Testis (tissue), 3 donors: ENCODE measurements around the gene ERC2. TPM values are rescaled to one million over a fixed set of nuclear protein-coding genes. Genes with fewer than 3 reads are reported as not detected.

ENCODE experiments used
- DNase-seq: peaks from one replicate; pipeline ENCODE4 v3.0.0-alpha.2; 2019
- H3K27ac ChIP-seq, 2 donors: fragments of 200-600 bp; sonication (generic); one replicate each; pipeline ENCODE4 v1.5.1; 2019
- H3K27me3 ChIP-seq: fragments of 200-600 bp; sonication (generic); one replicate; pipeline ENCODE4 v1.5.1; 2019
- H3K36me3 ChIP-seq: fragments of 200-600 bp; sonication (generic); one replicate; pipeline ENCODE4 v1.5.1; 2017; ENCODE audit warnings: low read depth; ENCODE audit errors: missing control alignments
- H3K4me1 ChIP-seq: fragments of 200-600 bp; sonication (generic); one replicate; pipeline ENCODE4 v1.5.1; 2019
- H3K4me3 ChIP-seq, 2 donors: fragments of 200-600 bp; sonication (generic); one replicate each; pipeline ENCODE4 v1.5.1; 2017 to 2019
- H3K9me3 ChIP-seq: fragments of 200-600 bp; sonication (generic); one replicate; pipeline ENCODE4 v1.5.1; 2017
- POLR2A ChIP-seq: fragments of 450-650 bp; IDR thresholded peaks from one replicate; pipeline ENCODE4 v1.6.1; 2017; ENCODE audit warnings: antibody characterized with exemption, mild to moderate bottlenecking, moderate library complexity
- WGBS, 2 donors: methylation state at CpG; one replicate each; pipeline ENCODE4 v1.1.5; 2018; 5-methylcytosine and 5-hydroxymethylcytosine counted together
- intact Hi-C: fragments of 100-400 bp; cut with DNase I; formaldehyde crosslinking; loops from one replicate; pipeline ENCODE4 v1.15.1; 2023; ENCODE audit warnings: low total_unique reads
- polyA plus RNA-seq: library from polyadenylated mRNA; stranded (reverse); fragments of 350-450 nt; fragmentation: Illumina TruSeq; extraction: RNeasy Lipid Tissue Mini Kit (QIAGEN cat#74804); gene quantifications from one replicate; pipeline ENCODE4 v1.2.3, GENCODE V29; 2014; ENCODE audit warnings: low read depth, low replicate concordance; ENCODE audit not compliant: insufficient read depth
- total RNA-seq, 2 donors: library from RNA; depleted of rRNA; stranded (reverse); fragments of >200 nt; gene quantifications; one replicate each; pipeline ENCODE4 v1.2.3, GENCODE V29; 2016
- TF ChIP-seq, protein P1 (sequence below), 3 experiments: fragments of 450-650 bp in 2 of 3; fragments of 200-600 bp in 1 of 3; sonication (generic) in 1 of 3; IDR thresholded peaks; one replicate each; pipeline ENCODE4 v1.5.1; 2016 to 2019; ENCODE audit warnings: antibody characterized with exemption in 3 of 3, mild to moderate bottlenecking in 2 of 3, moderate library complexity in 1 of 3

ERC2 gene
- total and polyA plus RNA-seq, 3 donors from 2014 or later = 1.9 to 6.1 (median 5.9) TPM

DNA sequence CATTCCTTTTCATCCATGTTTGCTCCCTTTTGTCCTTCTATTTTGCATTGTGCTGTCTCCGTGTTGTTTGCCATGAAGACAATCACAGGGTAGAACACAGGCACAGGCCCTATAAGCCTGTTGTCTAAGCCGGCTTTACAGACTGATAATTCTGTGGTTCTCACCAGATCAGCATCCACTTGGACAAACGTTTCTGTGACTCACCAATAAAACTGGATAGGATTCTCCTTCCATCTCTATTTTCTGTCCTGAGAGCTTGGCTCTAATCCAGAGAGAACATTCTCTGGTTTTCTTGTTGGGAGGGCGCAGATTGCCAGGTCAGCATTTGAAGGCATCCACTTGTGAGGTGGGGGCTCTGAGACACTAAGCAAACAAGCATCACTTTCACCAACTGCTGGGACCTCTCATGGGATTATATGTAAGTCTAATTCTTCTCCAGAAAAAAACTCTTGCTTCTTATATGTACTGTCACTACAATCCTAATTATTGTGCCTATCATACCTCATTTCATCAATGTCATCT, 101.6 kb downstream of the ERC2 start:
- WGBS, 2 donors = 79 to 83% methylated on average over 4 of the region's 4 CpGs
- Histone ChIP-seq H3K4me1 (no peaks in the 10 kb centered on the region), H3K36me3 (no peaks in the 10 kb centered on the region), H3K4me3 (no peak overlapping the region), H3K27me3 (no peaks in the 10 kb centered on the region), H3K27ac (no peak overlapping the region), H3K9me3 (no peaks in the 10 kb centered on the region)
- TF ChIP-seq, protein P1, sequence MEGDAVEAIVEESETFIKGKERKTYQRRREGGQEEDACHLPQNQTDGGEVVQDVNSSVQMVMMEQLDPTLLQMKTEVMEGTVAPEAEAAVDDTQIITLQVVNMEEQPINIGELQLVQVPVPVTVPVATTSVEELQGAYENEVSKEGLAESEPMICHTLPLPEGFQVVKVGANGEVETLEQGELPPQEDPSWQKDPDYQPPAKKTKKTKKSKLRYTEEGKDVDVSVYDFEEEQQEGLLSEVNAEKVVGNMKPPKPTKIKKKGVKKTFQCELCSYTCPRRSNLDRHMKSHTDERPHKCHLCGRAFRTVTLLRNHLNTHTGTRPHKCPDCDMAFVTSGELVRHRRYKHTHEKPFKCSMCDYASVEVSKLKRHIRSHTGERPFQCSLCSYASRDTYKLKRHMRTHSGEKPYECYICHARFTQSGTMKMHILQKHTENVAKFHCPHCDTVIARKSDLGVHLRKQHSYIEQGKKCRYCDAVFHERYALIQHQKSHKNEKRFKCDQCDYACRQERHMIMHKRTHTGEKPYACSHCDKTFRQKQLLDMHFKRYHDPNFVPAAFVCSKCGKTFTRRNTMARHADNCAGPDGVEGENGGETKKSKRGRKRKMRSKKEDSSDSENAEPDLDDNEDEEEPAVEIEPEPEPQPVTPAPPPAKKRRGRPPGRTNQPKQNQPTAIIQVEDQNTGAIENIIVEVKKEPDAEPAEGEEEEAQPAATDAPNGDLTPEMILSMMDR (IDR thresholded peaks at IDR 0.05) = no peak
- TF ChIP-seq POLR2A = no peak
- no peak for DNase-seq
- intact Hi-C loops = no loop called here

DNA sequence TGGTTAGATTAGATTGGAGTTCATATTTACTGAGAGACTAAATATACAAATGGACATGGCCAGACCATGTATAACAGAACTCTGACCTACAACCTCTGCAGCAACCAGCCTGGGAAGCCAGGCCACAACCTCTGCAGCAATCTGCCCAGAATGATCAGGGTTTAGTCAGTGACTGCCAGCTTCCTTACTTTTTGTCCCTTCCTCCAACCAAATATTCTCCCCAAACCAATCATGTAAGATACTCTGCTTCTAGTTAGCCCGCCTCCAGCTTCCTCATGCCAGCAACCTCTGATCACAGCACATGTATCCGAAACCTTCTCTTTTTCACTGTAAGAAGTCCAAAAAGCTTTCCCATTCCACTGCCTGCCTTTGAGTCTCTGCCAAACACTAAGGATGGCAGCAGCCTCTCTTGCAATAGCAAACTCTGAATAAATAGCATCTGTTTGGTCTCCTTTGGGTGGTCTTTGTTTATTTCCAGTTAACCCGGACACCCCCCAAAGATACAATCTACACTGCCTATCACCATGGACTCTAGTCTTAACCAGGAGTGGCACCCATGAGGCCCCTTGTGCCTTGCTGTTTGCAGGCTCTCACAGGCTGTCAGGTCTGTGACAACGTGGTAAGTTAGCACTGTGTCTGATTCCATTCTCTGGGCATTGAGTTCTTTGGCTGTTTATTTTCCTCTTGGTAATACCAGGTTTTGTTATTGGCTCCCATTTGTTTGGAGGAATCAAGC, 102.2 kb downstream of the ERC2 start:
- Histone ChIP-seq H3K27ac (no peak overlapping the region), H3K9me3 (no peaks in the 10 kb centered on the region), H3K4me1 (no peaks in the 10 kb centered on the region), H3K27me3 (no peaks in the 10 kb centered on the region), H3K36me3 (no peaks in the 10 kb centered on the region), H3K4me3 (no peak overlapping the region)
- no peak for DNase-seq
- intact Hi-C loops = no loop called here
- no peak for TF ChIP-seq POLR2A
- TF ChIP-seq, protein P1 (IDR thresholded peaks at IDR 0.05) = no peak
- 70 to 82% methylated on average over 4 of the region's 4 CpGs for WGBS, 2 donors

DNA sequence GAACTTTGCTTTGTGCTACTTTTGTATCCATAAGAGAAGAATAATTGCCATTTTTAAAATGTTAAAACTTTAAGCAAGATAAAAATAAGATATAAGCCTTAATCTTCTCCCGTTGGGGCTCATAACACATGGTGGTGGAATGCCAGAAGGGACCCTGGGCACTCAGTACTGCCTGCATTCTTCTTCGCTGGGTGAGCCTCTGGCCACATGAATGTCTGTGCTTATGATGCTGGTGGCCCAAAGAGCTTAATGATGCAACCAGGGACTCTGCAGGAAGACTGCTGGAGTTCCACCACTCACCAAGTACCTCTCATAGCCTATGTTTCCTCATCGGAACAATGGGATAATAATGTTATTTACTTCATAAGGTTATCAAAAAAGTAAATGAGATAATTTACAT, 103.6 kb downstream of the ERC2 start:
- Histone ChIP-seq H3K27me3 (no peaks in the 10 kb centered on the region), H3K36me3 (no peaks in the 10 kb centered on the region), H3K9me3 (no peaks in the 10 kb centered on the region), H3K4me1 (no peaks in the 10 kb centered on the region), H3K4me3 (no peak overlapping the region), H3K27ac (no peak overlapping the region)
- DNase-seq = no peak
- WGBS, 2 donors = 79 to 85% methylated on average over 3 of the region's 3 CpGs
- intact Hi-C loops = no loop called here
- TF ChIP-seq, protein P1 (IDR thresholded peaks at IDR 0.05) = no peak
- no peak for TF ChIP-seq POLR2A

DNA sequence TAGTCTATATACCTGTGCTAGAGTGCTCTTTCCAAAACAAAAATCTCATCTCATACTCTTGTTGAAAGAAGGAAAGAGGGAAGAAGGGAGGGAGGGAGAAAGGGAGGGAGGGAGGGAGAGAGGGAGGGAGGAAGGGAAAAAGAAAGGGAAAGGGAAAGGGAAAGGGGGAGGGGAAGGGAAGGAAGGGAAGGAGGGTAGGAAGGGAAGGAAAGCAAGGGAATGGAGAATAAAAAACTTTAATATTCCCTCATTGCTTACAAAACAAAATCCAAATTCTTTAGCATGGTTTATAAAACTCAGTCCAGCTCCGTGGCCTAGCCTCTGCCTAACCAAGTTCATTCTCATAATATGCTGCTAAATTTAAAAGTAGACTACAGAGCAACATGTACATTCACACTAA, 104.5 kb downstream of the ERC2 start:
- TF ChIP-seq, protein P1 (IDR thresholded peaks at IDR 0.05) = no peak
- no peak for TF ChIP-seq POLR2A
- Histone ChIP-seq H3K27me3 (no peaks in the 10 kb centered on the region), H3K9me3 (no peaks in the 10 kb centered on the region), H3K27ac (no peak overlapping the region), H3K4me3 (no peak overlapping the region), H3K4me1 (no peaks in the 10 kb centered on the region), H3K36me3 (no peaks in the 10 kb centered on the region)
- WGBS, 2 donors = 84 to 92% methylated on average over 1 of the region's 1 CpG
- intact Hi-C loops = no loop called here
- no peak for DNase-seq

DNA sequence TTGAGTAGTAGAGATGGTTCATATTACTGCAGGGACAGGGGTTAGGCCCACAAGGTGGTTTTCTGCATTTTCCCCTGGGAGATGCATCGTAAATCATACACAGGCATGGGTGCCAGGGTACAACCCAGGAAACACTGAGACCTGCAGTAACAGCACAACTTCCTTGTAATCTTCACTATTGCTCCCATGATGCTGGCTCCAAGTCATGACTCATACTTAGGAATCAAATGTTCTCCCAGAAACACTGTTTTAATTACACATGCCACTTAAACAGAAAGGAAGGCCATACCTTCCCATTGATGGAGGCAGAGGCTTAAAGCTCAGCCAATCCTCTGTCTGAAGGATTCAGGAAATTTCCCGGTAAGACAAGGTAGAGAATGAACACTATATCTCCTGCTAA, 106.5 kb downstream of the ERC2 start:
- H3K4me1 ChIP-seq = no peaks in the 10 kb centered on the region
- no peaks in the 10 kb centered on the region for H3K27me3 ChIP-seq
- DNase-seq = no peak
- TF ChIP-seq, protein P1 (IDR thresholded peaks at IDR 0.05) = no peak
- TF ChIP-seq POLR2A = no peak
- no peak overlapping the region for H3K4me3 ChIP-seq
- WGBS, 2 donors = 95% methylated on average over 2 of the region's 2 CpGs
- H3K9me3 ChIP-seq = no peaks in the 10 kb centered on the region
- H3K36me3 ChIP-seq = no peaks in the 10 kb centered on the region
- intact Hi-C loops = no loop called here
- H3K27ac ChIP-seq = no peak overlapping the region
